ENCODE data around the gene TRABD2B. TPM values are rescaled to one million over a fixed set of nuclear protein-coding genes. Genes with fewer than 3 reads are reported as not detected.
A peak's percentile ranks its signal among the peaks of the same experiment; 100 is the strongest.

Gene TRABD2B
- polyA plus RNA-seq, 1 donor = 3.0 TPM

DNA sequence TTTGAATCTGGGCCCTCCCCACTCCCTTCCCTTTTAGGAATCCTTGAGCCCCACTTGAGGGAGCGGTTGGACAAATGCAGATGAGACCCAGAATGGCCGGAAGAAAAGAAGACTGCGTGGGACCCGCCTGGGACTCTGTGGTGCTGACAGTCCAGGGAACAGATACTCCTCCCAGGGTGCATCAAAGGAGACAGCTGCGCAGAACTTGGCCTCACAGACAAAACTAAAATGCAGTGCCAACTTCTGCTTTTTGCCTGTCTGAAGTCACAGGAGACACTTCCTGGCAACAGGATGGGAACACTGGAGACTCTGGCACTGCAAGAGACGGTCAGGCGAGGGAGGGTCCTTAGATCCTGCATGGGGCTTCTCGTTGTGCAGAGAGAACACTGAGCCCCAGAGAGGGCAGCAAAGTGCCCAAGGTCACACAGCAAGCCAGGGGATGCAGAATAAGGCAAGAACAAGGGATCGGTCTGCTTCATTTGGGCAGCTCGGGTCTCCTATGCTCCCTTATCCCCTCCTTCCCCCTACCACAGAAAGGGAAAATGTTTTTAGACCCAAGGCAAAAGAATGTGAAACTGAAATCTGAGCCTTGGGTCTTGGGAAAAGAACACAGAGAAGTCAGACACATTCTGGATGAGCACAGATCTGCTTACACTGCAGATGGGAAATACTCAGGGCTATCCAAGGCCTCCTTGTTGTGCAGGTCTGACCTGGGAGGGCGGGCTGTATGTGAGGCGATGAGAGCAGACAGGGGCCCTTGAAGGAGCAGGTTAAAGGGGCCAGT lies 182.4 kb downstream of the TRABD2B start:
- Histone ChIP-seq H3K4me3 (ENCODE audit: low read length) (no peak overlapping the region), H3K27me3 (ENCODE audit: control insufficient read depth, insufficient read depth, low read length) (no peaks in the 10 kb centered on the region), H3K9me3 (ENCODE audit: control insufficient read depth, low read depth, low read length) (no peaks in the 10 kb centered on the region), H3K27ac (ENCODE audit: low read length) (no peak overlapping the region), H3K4me1 (ENCODE audit: control insufficient read depth, insufficient read depth, low read length) (peaks cover 7% of the 10 kb centered on the region), H3K36me3 (ENCODE audit: control insufficient read depth, insufficient read depth, low read length) (no peaks in the 10 kb centered on the region)
- DNase-seq = no peak
- WGBS (ENCODE audit: insufficient coverage, low lambda C conversion rate) = no CpG with 5 or more reads among the region's 12 CpGs

DNA sequence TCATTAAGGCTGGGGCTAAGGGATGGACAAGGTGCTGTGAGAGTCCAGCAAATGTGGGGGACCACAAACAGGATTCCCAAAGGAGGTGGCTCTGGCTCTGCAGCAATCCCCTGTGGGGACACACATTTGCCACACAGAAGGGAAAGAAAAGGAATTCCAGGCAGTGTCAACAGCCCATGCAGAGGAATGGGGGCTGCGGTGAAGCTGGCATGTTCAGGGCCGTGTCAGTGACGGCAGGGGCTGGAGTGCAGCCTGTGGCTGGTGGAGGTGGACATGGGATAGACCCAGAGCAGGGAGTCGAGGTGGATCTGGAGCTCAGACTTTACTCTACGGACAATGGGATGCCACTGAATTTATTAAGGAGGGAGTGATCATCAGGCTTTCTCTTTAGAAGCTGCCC lies 183.2 kb downstream of the TRABD2B start:
- no peak overlapping the region for H3K4me3 ChIP-seq (ENCODE audit: low read length)
- no peaks in the 10 kb centered on the region for H3K4me1 ChIP-seq (ENCODE audit: control insufficient read depth, insufficient read depth, low read length)
- no peaks in the 10 kb centered on the region for H3K36me3 ChIP-seq (ENCODE audit: control insufficient read depth, insufficient read depth, low read length)
- no CpG with 5 or more reads among the region's 5 CpGs for WGBS (ENCODE audit: insufficient coverage, low lambda C conversion rate)
- no peaks in the 10 kb centered on the region for H3K9me3 ChIP-seq (ENCODE audit: control insufficient read depth, low read depth, low read length)
- H3K27ac ChIP-seq (ENCODE audit: low read length) = no peak overlapping the region
- H3K27me3 ChIP-seq (ENCODE audit: control insufficient read depth, insufficient read depth, low read length) = no peaks in the 10 kb centered on the region
- no peak for DNase-seq

DNA sequence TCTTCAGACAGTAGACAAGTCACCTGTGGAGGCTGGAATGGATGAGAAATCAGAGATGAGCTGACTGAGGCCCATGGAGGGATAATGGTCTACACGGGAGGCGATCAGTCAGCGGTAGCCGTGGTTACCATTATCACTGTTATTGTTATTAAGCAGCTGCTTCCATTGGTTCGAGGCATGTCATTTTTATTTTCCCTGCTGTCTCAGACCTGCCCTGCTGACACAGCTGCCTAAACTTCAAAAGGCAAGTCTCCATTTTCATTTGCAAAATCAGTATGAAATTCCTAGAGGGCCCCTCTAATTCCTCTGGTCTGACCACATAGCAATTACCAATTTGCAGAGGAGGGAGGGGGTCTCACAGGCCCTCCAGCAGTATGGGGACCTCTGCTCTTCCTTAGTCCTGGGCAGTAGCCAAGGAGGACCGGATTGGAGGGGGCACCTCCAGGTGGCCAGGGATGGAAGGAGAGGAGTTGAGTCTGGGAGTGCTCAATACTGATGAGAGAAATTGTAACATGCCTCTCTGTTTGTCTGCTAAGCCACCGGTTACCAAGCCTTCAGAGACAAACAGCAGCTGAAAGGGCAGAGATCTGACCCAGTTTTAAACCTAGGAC lies 184.2 kb downstream of the TRABD2B start:
- Histone ChIP-seq H3K36me3 (ENCODE audit: control insufficient read depth, insufficient read depth, low read length) (no peaks in the 10 kb centered on the region), H3K27ac (ENCODE audit: low read length) (no peak overlapping the region), H3K9me3 (ENCODE audit: control insufficient read depth, low read depth, low read length) (no peaks in the 10 kb centered on the region), H3K27me3 (ENCODE audit: control insufficient read depth, insufficient read depth, low read length) (no peaks in the 10 kb centered on the region), H3K4me3 (ENCODE audit: low read length) (no peak overlapping the region), H3K4me1 (ENCODE audit: control insufficient read depth, insufficient read depth, low read length) (no peaks in the 10 kb centered on the region)
- WGBS (ENCODE audit: insufficient coverage, low lambda C conversion rate) = no CpG with 5 or more reads among the region's 7 CpGs
- no peak for DNase-seq

DNA sequence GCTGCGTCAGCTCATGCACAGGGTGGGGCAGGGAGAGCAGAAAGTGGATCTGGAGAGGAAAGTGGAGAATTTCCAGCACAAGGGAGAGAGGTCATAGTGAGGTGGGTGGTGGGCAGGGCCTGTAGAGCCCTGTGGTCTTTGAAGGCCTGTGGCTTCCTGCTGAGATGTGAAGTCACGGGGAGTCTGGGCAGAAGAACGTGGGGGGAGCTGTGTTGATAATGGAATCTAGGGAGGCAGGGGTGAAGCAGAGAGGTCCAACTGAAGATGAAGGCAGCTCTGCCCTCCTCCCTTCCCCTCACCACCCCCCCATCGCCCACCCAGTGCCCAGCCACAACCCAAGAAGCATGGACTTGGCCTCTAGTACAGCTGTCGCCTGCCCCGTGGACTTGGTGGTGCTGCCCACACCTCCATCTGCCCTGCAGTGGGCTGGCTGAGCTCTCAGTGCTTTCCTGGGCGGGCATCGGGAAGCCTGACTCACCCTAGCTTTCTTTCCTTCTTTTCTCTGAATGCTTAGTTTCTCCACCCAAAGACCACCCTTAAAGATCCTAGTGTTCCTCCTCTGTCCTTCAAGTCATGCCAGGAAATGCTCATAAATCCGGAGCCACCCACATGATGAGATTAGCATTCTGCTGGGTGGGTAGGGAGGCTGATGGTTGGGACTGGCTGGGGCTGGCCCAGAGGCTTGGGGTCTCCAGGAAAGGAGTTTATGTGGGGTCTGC lies 186.1 kb downstream of the TRABD2B start:
- no CpG with 5 or more reads among the region's 9 CpGs for WGBS (ENCODE audit: insufficient coverage, low lambda C conversion rate)
- no peaks in the 10 kb centered on the region for H3K4me1 ChIP-seq (ENCODE audit: control insufficient read depth, insufficient read depth, low read length)

DNA sequence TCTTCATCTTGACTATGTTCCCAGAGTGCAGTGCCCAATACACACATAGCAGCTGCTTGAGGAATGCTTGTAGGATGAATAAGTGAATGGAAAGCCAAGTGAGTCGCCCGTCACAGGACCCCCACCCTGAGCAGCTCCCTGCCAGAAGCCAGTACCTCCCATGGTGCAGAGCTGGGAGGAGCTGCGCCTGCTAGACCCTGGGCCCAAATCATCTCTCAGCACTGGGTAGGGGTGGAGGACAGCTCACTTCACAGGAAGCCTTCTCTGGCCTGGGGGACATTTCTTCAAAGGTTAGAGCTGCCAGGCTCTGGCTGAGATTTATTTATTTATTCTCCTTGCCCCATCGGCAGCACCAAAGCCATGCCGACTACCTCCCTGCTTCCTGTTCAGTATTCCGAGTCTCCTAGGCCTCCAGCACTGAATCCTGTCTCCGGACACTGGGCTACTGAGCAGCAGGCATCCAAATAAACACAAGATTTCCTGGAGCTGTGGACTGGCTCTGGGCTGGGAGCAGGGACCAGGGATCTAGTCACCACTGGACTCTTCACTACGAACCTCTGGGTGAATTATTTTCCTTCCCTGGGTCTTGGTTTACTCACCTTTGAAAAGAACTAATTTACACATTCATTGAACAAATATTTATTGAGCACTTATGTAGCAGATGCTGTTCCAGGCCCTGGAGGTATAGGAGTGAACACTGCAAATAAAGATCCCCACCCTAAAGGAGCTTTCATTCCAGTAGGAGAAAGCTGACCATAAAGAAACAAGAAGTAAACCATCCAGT lies 187.7 kb downstream of the TRABD2B start:
- Histone ChIP-seq H3K27ac (ENCODE audit: low read length) (no peak overlapping the region), H3K36me3 (ENCODE audit: control insufficient read depth, insufficient read depth, low read length) (no peaks in the 10 kb centered on the region), H3K9me3 (ENCODE audit: control insufficient read depth, low read depth, low read length) (no peaks in the 10 kb centered on the region), H3K4me3 (ENCODE audit: low read length) (no peak overlapping the region), H3K27me3 (ENCODE audit: control insufficient read depth, insufficient read depth, low read length) (no peaks in the 10 kb centered on the region), H3K4me1 (ENCODE audit: control insufficient read depth, insufficient read depth, low read length) (no peaks in the 10 kb centered on the region)
- no CpG with 5 or more reads among the region's 8 CpGs for WGBS (ENCODE audit: insufficient coverage, low lambda C conversion rate)
- peak in 1 of 2 donors; percentile 57 for DNase-seq

More for the DNA sequence above, 186.1 kb downstream of the TRABD2B start:
- no peaks in the 10 kb centered on the region for H3K27me3 ChIP-seq (ENCODE audit: control insufficient read depth, insufficient read depth, low read length)
- no peak overlapping the region for H3K27ac ChIP-seq (ENCODE audit: low read length)
- H3K9me3 ChIP-seq (ENCODE audit: control insufficient read depth, low read depth, low read length) = no peaks in the 10 kb centered on the region
- no peak for DNase-seq
- no peak overlapping the region for H3K4me3 ChIP-seq (ENCODE audit: low read length)
- H3K36me3 ChIP-seq (ENCODE audit: control insufficient read depth, insufficient read depth, low read length) = no peaks in the 10 kb centered on the region

DNA sequence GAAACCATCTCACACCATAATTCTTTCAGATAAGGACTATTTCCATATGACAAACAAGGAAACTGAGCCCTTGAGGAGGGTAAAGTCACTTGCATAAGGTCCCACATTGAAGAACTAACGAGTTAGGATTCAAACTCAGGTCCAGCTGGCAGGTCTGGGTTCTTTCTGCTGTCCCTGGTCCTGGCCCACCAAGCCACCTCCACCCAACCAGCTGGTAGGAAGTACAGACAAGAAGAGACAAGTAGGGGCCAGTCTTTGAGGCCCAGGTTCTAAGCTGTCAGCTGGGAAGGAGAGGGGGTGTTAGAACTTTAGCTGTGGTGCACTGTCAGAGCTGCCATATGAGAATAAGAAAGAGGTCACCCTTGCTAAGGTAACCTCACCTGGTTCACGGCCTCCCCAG lies 188.6 kb downstream of the TRABD2B start:
- no peaks in the 10 kb centered on the region for H3K36me3 ChIP-seq (ENCODE audit: control insufficient read depth, insufficient read depth, low read length)
- no CpG with 5 or more reads among the region's 2 CpGs for WGBS (ENCODE audit: insufficient coverage, low lambda C conversion rate)
- no peaks in the 10 kb centered on the region for H3K9me3 ChIP-seq (ENCODE audit: control insufficient read depth, low read depth, low read length)
- H3K4me3 ChIP-seq (ENCODE audit: low read length) = no peak overlapping the region
- H3K4me1 ChIP-seq (ENCODE audit: control insufficient read depth, insufficient read depth, low read length) = no peaks in the 10 kb centered on the region
- H3K27me3 ChIP-seq (ENCODE audit: control insufficient read depth, insufficient read depth, low read length) = no peaks in the 10 kb centered on the region
- no peak for DNase-seq
- no peak overlapping the region for H3K27ac ChIP-seq (ENCODE audit: low read length)

DNA sequence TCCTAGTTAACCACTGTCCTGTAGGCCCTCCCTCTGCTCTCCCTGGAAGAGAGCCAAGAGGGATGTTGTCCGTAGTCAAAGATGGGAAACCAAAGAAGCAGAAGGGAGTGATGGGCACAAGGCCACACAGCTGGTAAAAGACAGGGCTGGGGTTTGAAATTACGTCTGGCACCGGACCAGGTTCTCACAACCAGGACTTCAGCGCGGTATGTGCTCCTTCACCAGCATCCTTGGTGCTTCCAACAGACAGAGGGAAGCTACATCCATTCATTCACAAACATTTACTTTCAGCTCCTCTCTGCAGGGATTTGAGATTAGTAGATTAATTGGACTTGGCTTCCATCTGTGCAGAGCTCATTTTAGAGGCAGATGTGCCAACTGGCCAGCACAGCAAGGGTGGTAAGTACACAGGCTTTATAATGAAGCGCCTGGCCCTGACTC lies 191.2 kb downstream of the TRABD2B start:
- DNase-seq = no peak
- no peaks in the 10 kb centered on the region for H3K9me3 ChIP-seq (ENCODE audit: control insufficient read depth, low read depth, low read length)
- no peak overlapping the region for H3K4me3 ChIP-seq (ENCODE audit: low read length)
- peaks cover 1% of the 10 kb centered on the region for H3K36me3 ChIP-seq (ENCODE audit: control insufficient read depth, insufficient read depth, low read length)
- H3K4me1 ChIP-seq (ENCODE audit: control insufficient read depth, insufficient read depth, low read length) = no peaks in the 10 kb centered on the region
- WGBS (ENCODE audit: insufficient coverage, low lambda C conversion rate) = no CpG with 5 or more reads among the region's 6 CpGs
- H3K27me3 ChIP-seq (ENCODE audit: control insufficient read depth, insufficient read depth, low read length) = no peaks in the 10 kb centered on the region
- no peak overlapping the region for H3K27ac ChIP-seq (ENCODE audit: low read length)

DNA sequence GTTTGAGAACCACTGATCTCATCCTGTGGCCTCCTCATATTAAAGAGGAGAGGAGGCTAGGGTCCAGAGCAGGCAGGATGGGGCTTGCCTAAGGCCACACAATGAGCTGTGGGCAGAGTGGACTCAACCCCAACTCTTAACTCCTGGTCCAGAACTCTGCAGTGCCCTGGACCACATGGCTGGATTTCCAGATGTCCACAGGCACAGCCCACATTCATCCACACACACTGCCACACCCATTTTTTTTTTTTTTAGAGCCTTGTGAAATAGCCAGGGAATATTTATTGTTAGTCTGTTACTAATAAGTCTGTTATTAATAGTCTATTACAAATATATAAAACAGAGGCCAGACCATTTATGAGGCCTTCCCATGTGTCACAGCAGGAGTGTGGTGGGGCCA lies 192.2 kb downstream of the TRABD2B start:
- Histone ChIP-seq H3K36me3 (ENCODE audit: control insufficient read depth, insufficient read depth, low read length) (peaks cover 7% of the 10 kb centered on the region), H3K4me1 (ENCODE audit: control insufficient read depth, insufficient read depth, low read length) (no peaks in the 10 kb centered on the region), H3K4me3 (ENCODE audit: low read length) (no peak overlapping the region), H3K27ac (ENCODE audit: low read length) (no peak overlapping the region), H3K27me3 (ENCODE audit: control insufficient read depth, insufficient read depth, low read length) (no peaks in the 10 kb centered on the region), H3K9me3 (ENCODE audit: control insufficient read depth, low read depth, low read length) (no peaks in the 10 kb centered on the region)
- DNase-seq = no peak

DNA sequence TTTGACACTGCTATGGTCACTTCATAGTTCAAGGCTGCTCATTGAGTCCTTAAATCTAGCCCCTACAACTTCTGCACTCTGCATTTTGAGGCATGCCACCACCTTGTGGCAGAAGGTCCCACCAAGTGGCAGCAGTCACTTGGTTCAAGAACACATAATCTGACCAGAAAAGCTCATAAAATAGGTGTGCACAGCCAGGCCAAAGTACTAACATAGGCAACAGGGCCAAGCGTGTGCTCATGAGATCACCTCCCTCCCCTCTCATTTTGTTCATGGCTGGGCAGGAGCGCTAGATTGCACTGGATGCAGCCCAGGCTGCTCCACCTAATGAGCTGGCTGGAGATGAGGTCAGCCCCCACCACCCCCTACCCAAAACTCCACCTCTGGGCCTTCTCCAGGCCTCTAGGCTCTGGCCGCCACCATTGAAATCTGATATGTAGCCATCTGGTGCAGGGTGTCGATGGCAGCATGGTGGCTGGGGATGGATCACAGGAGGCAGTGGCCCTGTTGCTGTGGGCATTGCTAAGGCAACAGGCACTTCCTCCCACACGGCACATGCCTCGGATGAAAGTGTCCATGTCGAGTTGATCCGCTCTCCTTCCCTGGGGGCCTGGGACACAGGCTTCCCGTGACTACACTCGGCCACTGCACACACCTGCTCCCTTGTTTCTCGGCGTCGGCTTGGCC lies 193.2 kb downstream of the TRABD2B start:
- Histone ChIP-seq H3K9me3 (ENCODE audit: control insufficient read depth, low read depth, low read length) (no peaks in the 10 kb centered on the region), H3K4me3 (ENCODE audit: low read length) (no peak overlapping the region), H3K27ac (ENCODE audit: low read length) (no peak overlapping the region), H3K4me1 (ENCODE audit: control insufficient read depth, insufficient read depth, low read length) (no peaks in the 10 kb centered on the region), H3K36me3 (ENCODE audit: control insufficient read depth, insufficient read depth, low read length) (peaks cover 7% of the 10 kb centered on the region), H3K27me3 (ENCODE audit: control insufficient read depth, insufficient read depth, low read length) (no peaks in the 10 kb centered on the region)
- WGBS (ENCODE audit: insufficient coverage, low lambda C conversion rate) = no CpG with 5 or more reads among the region's 13 CpGs
- no peak for DNase-seq

DNA sequence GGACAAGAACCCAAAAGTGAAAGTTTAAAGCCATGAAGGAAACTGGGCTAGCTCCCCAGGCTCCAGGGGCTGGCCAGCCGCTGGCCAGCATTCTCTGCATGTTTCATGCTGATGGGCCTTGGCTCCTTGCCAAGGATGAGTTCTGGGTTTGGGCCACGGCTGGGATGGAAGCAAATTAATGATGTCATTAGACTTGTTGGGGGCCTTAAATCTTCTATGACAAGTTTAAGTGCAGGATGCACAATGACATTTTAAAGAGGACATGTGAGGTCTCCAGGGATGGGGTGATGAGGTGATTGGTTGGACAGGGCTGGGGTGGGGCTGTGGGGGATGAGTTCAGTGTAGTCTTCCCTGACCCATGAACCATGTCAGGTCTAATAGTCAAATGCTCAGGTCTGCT lies 199.6 kb downstream of the TRABD2B start:
- no CpG with 5 or more reads among the region's 2 CpGs for WGBS (ENCODE audit: insufficient coverage, low lambda C conversion rate)
- Histone ChIP-seq H3K27ac (ENCODE audit: low read length) (no peak overlapping the region), H3K27me3 (ENCODE audit: control insufficient read depth, insufficient read depth, low read length) (no peaks in the 10 kb centered on the region), H3K9me3 (ENCODE audit: control insufficient read depth, low read depth, low read length) (no peaks in the 10 kb centered on the region), H3K36me3 (ENCODE audit: control insufficient read depth, insufficient read depth, low read length) (peaks cover 7% of the 10 kb centered on the region), H3K4me1 (ENCODE audit: control insufficient read depth, insufficient read depth, low read length) (no peaks in the 10 kb centered on the region), H3K4me3 (ENCODE audit: low read length) (no peak overlapping the region)
- no peak for DNase-seq
